ENCODE results near the gene NCMAP. TPM values are rescaled to one million over a fixed set of nuclear protein-coding genes. Genes with fewer than 3 reads are reported as not detected.

The NCMAP gene
- polyA plus RNA-seq, 1 donor (not counting 4 experiments of a cell fraction or from before 2014, with no cell fraction given), result 0.05 TPM

- Histone ChIP-seq H3K79me2 (ENCODE audit: control insufficient read depth, insufficient read depth, low read length) (no peaks in the 10 kb centered on the region), H3K9me1 (ENCODE audit: control insufficient read depth, extremely low read depth, insufficient read depth, low read length) (no peaks in the 10 kb centered on the region), H3K9ac (ENCODE audit: control insufficient read depth, extremely low read depth, insufficient read depth, low read length) (no peak overlapping the region), H3K27me3 (ENCODE audit: control insufficient read depth, extremely low read depth, insufficient read depth, low read length) (no peaks in the 10 kb centered on the region), H3K36me3 (ENCODE audit: control insufficient read depth in 2 of 2, extremely low read depth in 1 of 2, insufficient read depth in 2 of 2, low read length in 2 of 2) (no peaks in the 10 kb centered on the region), H3K27ac (ENCODE audit: control insufficient read depth, insufficient read depth, low read length) (no peak overlapping the region), H4K20me1 (ENCODE audit: control insufficient read depth, extremely low read depth, insufficient read depth, low read length) (no peaks in the 10 kb centered on the region), H3K4me2 (ENCODE audit: control insufficient read depth, extremely low read depth, insufficient read depth, low read depth, low read length) (no peak overlapping the region), H3K4me1 (ENCODE audit: control insufficient read depth, extremely low read depth, insufficient read depth, low read length) (no peaks in the 10 kb centered on the region), H3K9me3 (ENCODE audit: control insufficient read depth, low read depth, low read length) (no peaks in the 10 kb centered on the region), H2AFZ (ENCODE audit: control insufficient read depth, low read length) (no peak overlapping the region), H3K4me3 (ENCODE audit: control insufficient read depth in 2 of 3, extremely low read depth in 1 of 3, insufficient read depth in 2 of 3, low read depth in 1 of 3, low read length in 3 of 3) (no peak overlapping the region)
- no peak for FAIRE-seq
- dilution Hi-C loops (cut with MboI; ENCODE audit: extremely low pct_ligation_motif_present, low sequenced_read_pairs), result no loop called here
- no peak for DNase-seq (ENCODE audit: low read depth, low spot score)
- TF ChIP-seq CTCF (optimal IDR thresholded peaks at IDR 0.05 in 1 of 3, IDR thresholded peaks at IDR 0.05 in 1 of 3, conservative IDR thresholded peaks at IDR 0.05 in 1 of 3; ENCODE audit: extremely low read depth in 1 of 3, insufficient read depth in 2 of 3, low read length in 3 of 3), result no peak
- TF ChIP-seq EZH2 (IDR thresholded peaks at IDR 0.05; ENCODE audit: low read length), result no peak
These were observed 66.3 kb downstream of the NCMAP start for GRCh38 chr1:24622218-24622617.

- no peak overlapping the region for H3K4me2 ChIP-seq (ENCODE audit: control insufficient read depth, extremely low read depth, insufficient read depth, low read depth, low read length)
- dilution Hi-C loops (cut with MboI; ENCODE audit: extremely low pct_ligation_motif_present, low sequenced_read_pairs), result no loop called here
- no peaks in the 10 kb centered on the region for H3K9me1 ChIP-seq (ENCODE audit: control insufficient read depth, extremely low read depth, insufficient read depth, low read length)
- H2AFZ ChIP-seq (ENCODE audit: control insufficient read depth, low read length), result no peak overlapping the region
- H3K4me3 ChIP-seq (ENCODE audit: control insufficient read depth in 2 of 3, extremely low read depth in 1 of 3, insufficient read depth in 2 of 3, low read depth in 1 of 3, low read length in 3 of 3), result no peak overlapping the region
- peaks cover 2% of the 10 kb centered on the region for H3K4me1 ChIP-seq (ENCODE audit: control insufficient read depth, extremely low read depth, insufficient read depth, low read length)
- FAIRE-seq (no peak), DNase-seq (ENCODE audit: low read depth, low spot score) (no peak)
- H3K9me3 ChIP-seq (ENCODE audit: control insufficient read depth, low read depth, low read length), result no peaks in the 10 kb centered on the region
- H3K27ac ChIP-seq (ENCODE audit: control insufficient read depth, insufficient read depth, low read length), result no peak overlapping the region
- H3K36me3 ChIP-seq (ENCODE audit: control insufficient read depth in 2 of 2, extremely low read depth in 1 of 2, insufficient read depth in 2 of 2, low read length in 2 of 2), result no peaks in the 10 kb centered on the region
- no peaks in the 10 kb centered on the region for H3K79me2 ChIP-seq (ENCODE audit: control insufficient read depth, insufficient read depth, low read length)
- TF ChIP-seq EZH2 (IDR thresholded peaks at IDR 0.05; ENCODE audit: low read length) (no peak), CTCF (optimal IDR thresholded peaks at IDR 0.05 in 1 of 3, IDR thresholded peaks at IDR 0.05 in 1 of 3, conservative IDR thresholded peaks at IDR 0.05 in 1 of 3; ENCODE audit: extremely low read depth in 1 of 3, insufficient read depth in 2 of 3, low read length in 3 of 3) (no peak)
- H4K20me1 ChIP-seq (ENCODE audit: control insufficient read depth, extremely low read depth, insufficient read depth, low read length), result no peaks in the 10 kb centered on the region
- no peak overlapping the region for H3K9ac ChIP-seq (ENCODE audit: control insufficient read depth, extremely low read depth, insufficient read depth, low read length)
- H3K27me3 ChIP-seq (ENCODE audit: control insufficient read depth, extremely low read depth, insufficient read depth, low read length), result no peaks in the 10 kb centered on the region
These were observed 76.9 kb downstream of the NCMAP start for GRCh38 chr1:24632832-24633175.

Data from keratinocyte (primary cell).